Activated T-helper 2 cell treated with anti-CD3 and anti-CD28 coated beads, Interferon-gamma antibody, Interleukin-2, Interleukin-4, amounts not matched to agents 10 μg/mL and 5 μg/mL and 100 μg/mL, durations not matched to agents 14 hours and 24 hours and 36 hours (primary cell): ENCODE results near the gene OLA1. TPM values are rescaled to one million over a fixed set of nuclear protein-coding genes. Genes with fewer than 3 reads are reported as not detected.

Source experiments
- DNase-seq: peaks from one replicate; pipeline ENCODE4 v3.0.0; 2021; ENCODE audit warnings: low spot score
- H3K27ac Mint-ChIP-seq: one replicate; pipeline ENCODE4 v1.8.0; 2021; ENCODE audit warnings: mixed read lengths
- H3K27me3 Mint-ChIP-seq: one replicate; pipeline ENCODE4 v1.8.0; 2021; ENCODE audit warnings: low read depth, mixed read lengths
- H3K36me3 Mint-ChIP-seq: one replicate; pipeline ENCODE4 v1.8.0; 2021; ENCODE audit warnings: low read depth, mixed read lengths
- H3K4me1 Mint-ChIP-seq: one replicate; pipeline ENCODE4 v1.8.0; 2021; ENCODE audit warnings: low read depth, mixed read lengths
- H3K4me3 Mint-ChIP-seq: one replicate; pipeline ENCODE4 v1.8.0; 2021; ENCODE audit warnings: low read depth, mild to moderate bottlenecking, moderate library complexity, mixed read lengths
- H3K9me3 Mint-ChIP-seq: one replicate; pipeline ENCODE4 v1.8.0; 2021; ENCODE audit warnings: mixed read lengths
- intact Hi-C: fragments of 100-400 bp; cut with micrococcal nuclease; formaldehyde crosslinking; loops from one replicate; pipeline ENCODE4 v1.15.1; 2023
- total RNA-seq: library from RNA; stranded (reverse); gene quantifications from 2 replicates; pipeline ENCODE4 v1.2.3, GENCODE V29; 2022

Gene OLA1
- total RNA-seq, 1 donor from 2014 or later: 150 TPM

GRCh38 chr2:174169372-174169771, 79.0 kb downstream of the OLA1 start:
- DNase-seq: no peak
- Mint-ChIP-seq H3K36me3 (peaks cover 75% of the 10 kb centered on the region), H3K27ac (no peak overlapping the region), H3K4me1 (peaks cover 9% of the 10 kb centered on the region), H3K9me3 (peaks cover 75% of the 10 kb centered on the region), H3K4me3 (no peak overlapping the region), H3K27me3 (no peaks in the 10 kb centered on the region)
- intact Hi-C loops: no loop called here

GRCh38 chr2:174166261-174166660, 82.1 kb downstream of the OLA1 start:
- H3K9me3 Mint-ChIP-seq: peaks cover 60% of the 10 kb centered on the region
- no peaks in the 10 kb centered on the region for H3K27me3 Mint-ChIP-seq
- H3K36me3 Mint-ChIP-seq: peaks cover 66% of the 10 kb centered on the region
- no peak for DNase-seq
- H3K4me3 Mint-ChIP-seq: no peak overlapping the region
- H3K27ac Mint-ChIP-seq: no peak overlapping the region
- H3K4me1 Mint-ChIP-seq: no peaks in the 10 kb centered on the region
- intact Hi-C loops: no loop called here

- Mint-ChIP-seq H3K27me3 (no peaks in the 10 kb centered on the region), H3K27ac (no peak overlapping the region), H3K4me3 (no peak overlapping the region), H3K4me1 (peaks cover 3% of the 10 kb centered on the region), H3K9me3 (peaks cover 25% of the 10 kb centered on the region), H3K36me3 (peaks cover 35% of the 10 kb centered on the region)
- DNase-seq: no peak
- intact Hi-C loops: no loop called here
Observed at GRCh38 chr2:174161490-174161889, 86.8 kb downstream of the OLA1 start.

- intact Hi-C loops: loop anchor here (10.0 kb wide), 1 partner anchor 187 kb away; no protein-coding TSS in a partner anchor
- Mint-ChIP-seq H3K9me3 (peaks cover 1% of the 10 kb centered on the region), H3K4me3 (no peak overlapping the region), H3K27ac (no peak overlapping the region), H3K27me3 (no peaks in the 10 kb centered on the region), H3K36me3 (peaks cover 18% of the 10 kb centered on the region), H3K4me1 (peaks cover 10% of the 10 kb centered on the region)
- peak; percentile 12 for DNase-seq
Observed at GRCh38 chr2:174158003-174158402, 90.3 kb downstream of the OLA1 start.

- no peak overlapping the region for H3K4me3 Mint-ChIP-seq
- no peak for DNase-seq
- peaks cover 12% of the 10 kb centered on the region for H3K36me3 Mint-ChIP-seq
- intact Hi-C loops: loop anchor here (10.0 kb wide), 1 partner anchor 188 kb away; no protein-coding TSS in a partner anchor
- no peaks in the 10 kb centered on the region for H3K27me3 Mint-ChIP-seq
- H3K27ac Mint-ChIP-seq: no peak overlapping the region
- peaks cover 13% of the 10 kb centered on the region for H3K4me1 Mint-ChIP-seq
- H3K9me3 Mint-ChIP-seq: no peaks in the 10 kb centered on the region
Observed at GRCh38 chr2:174157053-174157452, 91.3 kb downstream of the OLA1 start.

- Mint-ChIP-seq H3K36me3 (peaks cover 18% of the 10 kb centered on the region), H3K4me3 (no peak overlapping the region), H3K27ac (no peak overlapping the region), H3K27me3 (no peaks in the 10 kb centered on the region), H3K9me3 (no peaks in the 10 kb centered on the region), H3K4me1 (peaks cover 13% of the 10 kb centered on the region)
- intact Hi-C loops: loop anchor here (10.0 kb wide), 1 partner anchor 191 kb away; no protein-coding TSS in a partner anchor
- DNase-seq: no peak
Observed at GRCh38 chr2:174153757-174154680, 94.3 kb downstream of the OLA1 start.

GRCh38 chr2:174149530-174149929, 98.8 kb downstream of the OLA1 start:
- no peaks in the 10 kb centered on the region for H3K9me3 Mint-ChIP-seq
- H3K36me3 Mint-ChIP-seq: peaks cover 6% of the 10 kb centered on the region
- no peak overlapping the region for H3K27ac Mint-ChIP-seq
- intact Hi-C loops: no loop called here
- peaks cover 15% of the 10 kb centered on the region for H3K4me1 Mint-ChIP-seq
- no peak for DNase-seq
- no peaks in the 10 kb centered on the region for H3K27me3 Mint-ChIP-seq
- no peak overlapping the region for H3K4me3 Mint-ChIP-seq

GRCh38 chr2:174148833-174149232, 99.5 kb downstream of the OLA1 start:
- H3K4me3 Mint-ChIP-seq: no peak overlapping the region
- peaks cover 6% of the 10 kb centered on the region for H3K36me3 Mint-ChIP-seq
- intact Hi-C loops: no loop called here
- H3K27me3 Mint-ChIP-seq: no peaks in the 10 kb centered on the region
- no peaks in the 10 kb centered on the region for H3K9me3 Mint-ChIP-seq
- no peak for DNase-seq
- no peak overlapping the region for H3K27ac Mint-ChIP-seq
- H3K4me1 Mint-ChIP-seq: peaks cover 11% of the 10 kb centered on the region

- peaks cover 12% of the 10 kb centered on the region for H3K36me3 Mint-ChIP-seq
- DNase-seq: no peak
- intact Hi-C loops: no loop called here
- no peak overlapping the region for H3K4me3 Mint-ChIP-seq
- no peak overlapping the region for H3K27ac Mint-ChIP-seq
- H3K9me3 Mint-ChIP-seq: no peaks in the 10 kb centered on the region
- H3K4me1 Mint-ChIP-seq: peaks cover 10% of the 10 kb centered on the region
- no peaks in the 10 kb centered on the region for H3K27me3 Mint-ChIP-seq
Observed at GRCh38 chr2:174145827-174146226, 102.5 kb downstream of the OLA1 start.

- Mint-ChIP-seq H3K9me3 (no peaks in the 10 kb centered on the region), H3K27me3 (no peaks in the 10 kb centered on the region), H3K27ac (no peak overlapping the region), H3K4me3 (no peak overlapping the region), H3K36me3 (peaks cover 30% of the 10 kb centered on the region), H3K4me1 (peaks cover 6% of the 10 kb centered on the region)
- intact Hi-C loops: no loop called here
- DNase-seq: no peak
Observed at GRCh38 chr2:174142290-174142689, 106.0 kb downstream of the OLA1 start.

GRCh38 chr2:174138161-174138560, 110.2 kb downstream of the OLA1 start:
- Mint-ChIP-seq H3K4me1 (peaks cover 6% of the 10 kb centered on the region), H3K27me3 (no peaks in the 10 kb centered on the region), H3K27ac (no peak overlapping the region), H3K4me3 (no peak overlapping the region), H3K9me3 (no peaks in the 10 kb centered on the region), H3K36me3 (peaks cover 48% of the 10 kb centered on the region)
- intact Hi-C loops: loop anchor here (10.0 kb wide), 1 partner anchor 187 kb away; no protein-coding TSS in a partner anchor
- DNase-seq: no peak

- intact Hi-C loops: loop anchor here (10.0 kb wide), 1 partner anchor 189 kb away; no protein-coding TSS in a partner anchor
- Mint-ChIP-seq H3K27me3 (no peaks in the 10 kb centered on the region), H3K4me1 (peaks cover 6% of the 10 kb centered on the region), H3K9me3 (no peaks in the 10 kb centered on the region), H3K36me3 (peaks cover 42% of the 10 kb centered on the region), H3K4me3 (no peak overlapping the region), H3K27ac (no peak overlapping the region)
- no peak for DNase-seq
Observed at GRCh38 chr2:174135981-174136380, 112.4 kb downstream of the OLA1 start.

GRCh38 chr2:174125090-174125489, 123.2 kb downstream of the OLA1 start:
- Mint-ChIP-seq H3K4me1 (peaks cover 13% of the 10 kb centered on the region), H3K27ac (no peak overlapping the region), H3K9me3 (no peaks in the 10 kb centered on the region), H3K4me3 (no peak overlapping the region), H3K27me3 (no peaks in the 10 kb centered on the region), H3K36me3 (peaks cover 6% of the 10 kb centered on the region)
- intact Hi-C loops: no loop called here
- no peak for DNase-seq
